CD14-positive monocyte (primary cell): Measurements from ENCODE around the gene SEC22A. TPM values are rescaled to one million over a fixed set of nuclear protein-coding genes. Genes with fewer than 3 reads are reported as not detected.

ENCODE experiments used
- DNase-seq, 3 donors: peaks; one replicate each; pipeline ENCODE4 v3.0.0-alpha.2; 2011 to 2022
- H2AFZ ChIP-seq: 2 replicates; pipeline ENCODE4 v1.6.0; 2012; ENCODE audit warnings: mild to moderate bottlenecking, low read depth, low read length, inconsistent platforms; ENCODE audit not compliant: insufficient read depth, poor library complexity, severe bottlenecking
- H3K27ac ChIP-seq, 2 donors: 1 replicate in 1 of 2; 2 replicates in 1 of 2; pipeline ENCODE4 v1.5.1; 2012 to 2013; ENCODE audit warnings: low read length in 2 of 2, control low read depth in 1 of 2, inconsistent platforms in 1 of 2, low read depth in 1 of 2, mild to moderate bottlenecking in 1 of 2
- H3K27me3 ChIP-seq, 2 donors: one replicate each; pipeline versions ENCODE4 v1.6.0 to v1.6.1; 2011 to 2013; ENCODE audit warnings: low read length in 2 of 2; ENCODE audit not compliant: control insufficient read depth in 2 of 2, insufficient read depth in 2 of 2
- H3K36me3 ChIP-seq, 2 donors: replicated peaks in 1 of 2; 1 replicate in 1 of 2; 2 replicates in 1 of 2; pipeline versions ENCODE4 v1.5.1 to v1.6.1; 2012 to 2013; ENCODE audit warnings: low read length in 2 of 2, control low read depth in 1 of 2, inconsistent platforms in 1 of 2, mild to moderate bottlenecking in 1 of 2; ENCODE audit not compliant: insufficient read depth in 2 of 2, control insufficient read depth in 1 of 2
- H3K4me1 ChIP-seq, 2 donors: 1 replicate in 1 of 2; 2 replicates in 1 of 2; pipeline versions ENCODE4 v1.5.1 to v1.6.1; 2012 to 2013; ENCODE audit warnings: low read length in 2 of 2, control low read depth in 1 of 2, inconsistent platforms in 1 of 2, mild to moderate bottlenecking in 1 of 2, moderate library complexity in 1 of 2; ENCODE audit not compliant: insufficient read depth in 2 of 2, control insufficient read depth in 1 of 2
- H3K4me2 ChIP-seq: replicated peaks from 2 replicates; pipeline ENCODE3; 2012; ENCODE audit warnings: low read length, moderate library complexity, mild to moderate bottlenecking; ENCODE audit not compliant: poor library complexity, severe bottlenecking; ENCODE audit errors: extremely low read depth
- H3K4me3 ChIP-seq, 3 experiments: fragments of 200-600 bp in 1 of 3; sonication (generic) in 1 of 3; replicated peaks in 1 of 3; 1 replicate in 2 of 3; 2 replicates in 1 of 3; pipeline ENCODE4 v1.5.1; 2011 to 2013; ENCODE audit warnings: low read length in 3 of 3, mild to moderate bottlenecking in 3 of 3, control low read depth in 2 of 3, low read depth in 2 of 3, inconsistent platforms in 1 of 3, moderate library complexity in 1 of 3
- H3K79me2 ChIP-seq: 2 replicates; pipeline ENCODE4 v1.6.0; 2012; ENCODE audit warnings: mild to moderate bottlenecking, control low read depth, inconsistent platforms, low read length, moderate library complexity; ENCODE audit not compliant: insufficient read depth
- H3K9ac ChIP-seq: 2 replicates; pipeline ENCODE4 v1.6.0; 2017; ENCODE audit warnings: low read length, mild to moderate bottlenecking; ENCODE audit not compliant: insufficient read depth, poor library complexity, severe bottlenecking
- H3K9me3 ChIP-seq, 2 donors: replicated peaks in 1 of 2; 1 replicate in 1 of 2; 2 replicates in 1 of 2; pipeline versions ENCODE4 v1.5.1 to v1.6.1; 2012 to 2013; ENCODE audit warnings: low read length in 2 of 2, control low read depth in 1 of 2; ENCODE audit not compliant: control insufficient read depth in 1 of 2, insufficient read depth in 1 of 2
- H4K20me1 ChIP-seq: 2 replicates; pipeline ENCODE4 v1.6.0; 2012; ENCODE audit warnings: mild to moderate bottlenecking, low read length, control low read depth, moderate library complexity; ENCODE audit not compliant: insufficient read depth
- H3K27ac Mint-ChIP-seq, 7 donors: one replicate each; pipeline ENCODE4 v1.8.0; 2020; ENCODE audit warnings: mild to moderate bottlenecking in 7 of 7, mixed read lengths in 7 of 7, moderate library complexity in 6 of 7, inconsistent platforms in 2 of 7
- H3K27me3 Mint-ChIP-seq, 3 donors: one replicate each; pipeline ENCODE4 v1.8.0; 2021 to 2022; ENCODE audit warnings: low read depth in 3 of 3, mild to moderate bottlenecking in 3 of 3, mixed read lengths in 3 of 3, moderate library complexity in 3 of 3, inconsistent platforms in 1 of 3
- H3K36me3 Mint-ChIP-seq, 2 donors: one replicate each; pipeline ENCODE4 v1.8.0; 2020; ENCODE audit warnings: mixed read lengths in 2 of 2, inconsistent platforms in 1 of 2, mild to moderate bottlenecking in 1 of 2
- H3K4me1 Mint-ChIP-seq: one replicate; pipeline ENCODE4 v1.8.0; 2020; ENCODE audit warnings: mild to moderate bottlenecking, mixed read lengths
- H3K4me3 Mint-ChIP-seq, 2 donors: one replicate each; pipeline ENCODE4 v1.8.0; 2020; ENCODE audit warnings: mild to moderate bottlenecking in 2 of 2, mixed read lengths in 2 of 2, moderate library complexity in 1 of 2
- H3K9me3 Mint-ChIP-seq, 7 donors: one replicate each; pipeline ENCODE4 v1.8.0; 2020 to 2022; ENCODE audit warnings: mixed read lengths in 7 of 7, mild to moderate bottlenecking in 6 of 7, moderate library complexity in 6 of 7, inconsistent platforms in 2 of 7
- CTCF ChIP-seq: fragments of 200-600 bp; IDR thresholded peaks from one replicate; pipeline ENCODE4 v1.8.0; 2022; ENCODE audit warnings: antibody characterized with exemption, mild to moderate bottlenecking
- WGBS: methylation state at CpG from one replicate; pipeline ENCODE4 v1.1.5; 2013; ENCODE audit warnings: missing lambda C conversion rate; ENCODE audit not compliant: insufficient coverage; 5-methylcytosine and 5-hydroxymethylcytosine counted together
- intact Hi-C, 2 donors: fragments of 100-400 bp; cut with micrococcal nuclease; formaldehyde crosslinking; loops; one replicate each; pipeline versions ENCODE4 v1.15.0 to v1.15.1; 2023
- polyA plus RNA-seq, 3 donors: library from polyadenylated mRNA; depleted of rRNA in 1 of 3; unstranded in 2 of 3; stranded (reverse) in 1 of 3; fragments of 300-500 nt in 2 of 3; fragments of >200 nt in 1 of 3; fragmentation: Illumina TruSeq in 2 of 3; gene quantifications; 1 replicate in 2 of 3; 2 replicates in 1 of 3; pipeline ENCODE4 v1.2.3, GENCODE V29; 2012 to 2021

The SEC22A gene
- polyA plus RNA-seq, 3 donors: 6.4 to 11.0 (median 8.8) TPM

- intact Hi-C loops: no loop called here
- no peak overlapping the region for H3K4me3 Mint-ChIP-seq
- Histone ChIP-seq H3K4me2 (no peak overlapping the region), H3K4me1 (no peaks in the 10 kb centered on the region), H3K9ac (no peak overlapping the region), H3K27ac (no peak overlapping the region), H3K4me3 (no peak overlapping the region), H2AFZ (no peak overlapping the region), H3K36me3 (peaks cover 24 to 87% of the 10 kb centered on the region in 2 donors), H3K9me3 (no peaks in the 10 kb centered on the region), H4K20me1 (no peaks in the 10 kb centered on the region), H3K27me3 (no peaks in the 10 kb centered on the region), H3K79me2 (no peaks in the 10 kb centered on the region)
- peaks cover 0 to 2% (median 0%) of the 10 kb centered on the region in 3 donors for H3K27me3 Mint-ChIP-seq
- H3K27ac Mint-ChIP-seq: peak overlapping the region in 3 of 7 donors; percentile 15 to 42 (median 40)
- 100% methylated on average over 1 of the region's 7 CpGs for WGBS
- H3K9me3 Mint-ChIP-seq: peaks cover 0 to 7% (median 0%) of the 10 kb centered on the region in 7 donors
- no peak for DNase-seq
- no peak for TF ChIP-seq CTCF
- peaks cover 2% of the 10 kb centered on the region for H3K4me1 Mint-ChIP-seq
- H3K36me3 Mint-ChIP-seq: peaks cover 66 to 94% of the 10 kb centered on the region in 2 donors
Measured at GRCh38 chr3:123161167-123161566, 40.6 kb upstream of the SEC22A start.

DNA sequence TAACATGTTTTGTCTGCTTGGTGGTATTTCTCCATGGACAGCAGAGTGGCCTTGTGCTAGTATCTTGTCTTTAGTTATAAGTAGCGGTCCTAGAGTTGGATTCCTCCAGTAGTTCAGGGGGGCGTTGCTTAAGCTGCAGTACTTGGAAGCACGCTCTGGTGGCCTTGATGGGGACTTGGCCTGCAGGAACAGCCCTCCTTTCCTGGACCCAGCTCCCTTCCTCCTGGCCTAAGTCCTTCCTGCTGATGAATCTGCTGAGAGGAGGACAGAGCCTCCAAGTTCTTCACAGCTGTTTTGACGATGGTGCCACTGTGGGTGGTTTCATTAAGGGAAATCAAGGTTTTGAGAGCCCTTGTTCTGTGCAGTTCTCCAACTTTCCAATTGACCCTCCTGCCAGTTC is 38.6 kb upstream of the SEC22A start:
- Histone ChIP-seq H3K36me3 (peaks cover 21 to 67% of the 10 kb centered on the region in 2 donors), H3K27me3 (no peaks in the 10 kb centered on the region), H3K79me2 (no peaks in the 10 kb centered on the region), H3K9ac (no peak overlapping the region), H3K27ac (no peak overlapping the region), H3K4me1 (no peaks in the 10 kb centered on the region), H4K20me1 (no peaks in the 10 kb centered on the region), H2AFZ (no peak overlapping the region), H3K4me3 (no peak overlapping the region), H3K9me3 (no peaks in the 10 kb centered on the region), H3K4me2 (no peak overlapping the region)
- no peak for DNase-seq
- Mint-ChIP-seq H3K4me1 (peaks cover 2% of the 10 kb centered on the region), H3K27ac (peak overlapping the region in 1 of 7 donors; percentile 43), H3K9me3 (peaks cover 0 to 7% (median 3%) of the 10 kb centered on the region in 7 donors), H3K36me3 (peaks cover 59 to 86% of the 10 kb centered on the region in 2 donors), H3K27me3 (peaks cover 0 to 2% (median 0%) of the 10 kb centered on the region in 3 donors), H3K4me3 (no peak overlapping the region)
- intact Hi-C loops: no loop called here
- TF ChIP-seq CTCF: no peak
- WGBS: 100% methylated on average over 1 of the region's 4 CpGs
